Measurements from ENCODE around the gene COL24A1.

DNA sequence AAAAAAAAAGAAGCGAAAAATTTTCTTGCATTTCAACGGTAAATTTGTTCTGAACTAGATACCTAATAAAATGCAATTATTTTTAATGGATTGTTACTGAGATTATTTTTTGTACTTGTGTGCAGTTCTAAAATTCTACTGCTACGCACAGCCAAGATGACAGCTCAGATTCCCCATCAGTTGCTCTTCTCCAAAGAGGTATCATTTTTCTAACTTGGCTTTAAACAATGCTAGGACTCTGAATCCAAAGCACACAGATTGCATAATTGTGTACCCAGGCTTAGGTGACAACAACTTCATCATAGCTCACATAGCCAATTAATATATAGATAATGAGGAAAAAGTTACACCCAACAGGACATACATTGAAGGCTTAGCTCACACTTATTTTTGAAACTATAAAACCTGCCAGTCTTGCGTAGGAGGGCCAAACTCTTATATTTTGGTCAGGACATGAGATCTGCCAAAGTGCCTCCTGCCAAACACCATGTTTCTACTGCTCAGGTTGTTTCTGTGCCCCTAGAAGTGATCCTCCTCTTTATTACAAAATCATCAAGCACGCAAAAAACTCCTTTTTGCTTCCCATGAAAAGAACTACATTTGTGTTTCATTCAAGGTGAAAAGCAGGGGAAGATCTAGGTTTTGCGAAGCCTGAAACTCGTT, 437.8 kb downstream of the COL24A1 start:
- TF ChIP-seq, protein P1, sequence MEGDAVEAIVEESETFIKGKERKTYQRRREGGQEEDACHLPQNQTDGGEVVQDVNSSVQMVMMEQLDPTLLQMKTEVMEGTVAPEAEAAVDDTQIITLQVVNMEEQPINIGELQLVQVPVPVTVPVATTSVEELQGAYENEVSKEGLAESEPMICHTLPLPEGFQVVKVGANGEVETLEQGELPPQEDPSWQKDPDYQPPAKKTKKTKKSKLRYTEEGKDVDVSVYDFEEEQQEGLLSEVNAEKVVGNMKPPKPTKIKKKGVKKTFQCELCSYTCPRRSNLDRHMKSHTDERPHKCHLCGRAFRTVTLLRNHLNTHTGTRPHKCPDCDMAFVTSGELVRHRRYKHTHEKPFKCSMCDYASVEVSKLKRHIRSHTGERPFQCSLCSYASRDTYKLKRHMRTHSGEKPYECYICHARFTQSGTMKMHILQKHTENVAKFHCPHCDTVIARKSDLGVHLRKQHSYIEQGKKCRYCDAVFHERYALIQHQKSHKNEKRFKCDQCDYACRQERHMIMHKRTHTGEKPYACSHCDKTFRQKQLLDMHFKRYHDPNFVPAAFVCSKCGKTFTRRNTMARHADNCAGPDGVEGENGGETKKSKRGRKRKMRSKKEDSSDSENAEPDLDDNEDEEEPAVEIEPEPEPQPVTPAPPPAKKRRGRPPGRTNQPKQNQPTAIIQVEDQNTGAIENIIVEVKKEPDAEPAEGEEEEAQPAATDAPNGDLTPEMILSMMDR (IDR thresholded peaks at IDR 0.05), result no peak
- TF ChIP-seq POLR2A (IDR thresholded peaks at IDR 0.05; ENCODE audit: low read depth), result no peak
- no peak for TF ChIP-seq POLR2AphosphoS5 (IDR thresholded peaks at IDR 0.05)
- TF ChIP-seq EP300 (IDR thresholded peaks at IDR 0.05), result no peak
